ENCODE measurements around the gene CUL1.

The CUL1 gene

GRCh38 chr7:148711191-148712102, 12.7 kb downstream of the CUL1 start:
- Histone ChIP-seq H3K27ac (no peak overlapping the region), H3K4me3 (no peak overlapping the region), H3K27me3 (no peaks in the 10 kb centered on the region), H3K4me1 (peaks cover 0 to 74% (median 18%) of the 10 kb centered on the region in 4 donors), H3K9me3 (no peaks in the 10 kb centered on the region), H3K36me3 (no peaks in the 10 kb centered on the region)
- no peak for DNase-seq
- no peak for TF ChIP-seq CTCF (IDR thresholded peaks at IDR 0.05)
- intact Hi-C loops (cut with DNase I; ENCODE audit: low total_unique reads) = no loop called here

GRCh38 chr7:148712678-148713329, 14.1 kb downstream of the CUL1 start:
- Histone ChIP-seq H3K36me3 (no peaks in the 10 kb centered on the region), H3K4me1 (peaks cover 0 to 61% (median 17%) of the 10 kb centered on the region in 4 donors), H3K9me3 (no peaks in the 10 kb centered on the region), H3K27me3 (no peaks in the 10 kb centered on the region), H3K4me3 (no peak overlapping the region), H3K27ac (no peak overlapping the region)
- TF ChIP-seq CTCF (IDR thresholded peaks at IDR 0.05) = no peak
- DNase-seq = no peak
- intact Hi-C loops (cut with DNase I; ENCODE audit: low total_unique reads) = no loop called here

GRCh38 chr7:148714498-148714897, 15.8 kb downstream of the CUL1 start:
- no peak overlapping the region for H3K4me3 ChIP-seq
- no peak for DNase-seq
- TF ChIP-seq CTCF (IDR thresholded peaks at IDR 0.05) = no peak
- H3K9me3 ChIP-seq = no peaks in the 10 kb centered on the region
- intact Hi-C loops (cut with DNase I; ENCODE audit: low total_unique reads) = no loop called here
- H3K4me1 ChIP-seq = peaks cover 0 to 48% (median 13%) of the 10 kb centered on the region in 4 donors
- H3K27ac ChIP-seq = no peak overlapping the region
- H3K36me3 ChIP-seq = no peaks in the 10 kb centered on the region
- no peaks in the 10 kb centered on the region for H3K27me3 ChIP-seq

GRCh38 chr7:148715027-148715426, 16.3 kb downstream of the CUL1 start:
- H3K27me3 ChIP-seq = no peaks in the 10 kb centered on the region
- H3K4me1 ChIP-seq = peaks cover 0 to 47% (median 11%) of the 10 kb centered on the region in 4 donors
- H3K36me3 ChIP-seq = no peaks in the 10 kb centered on the region
- no peak overlapping the region for H3K27ac ChIP-seq
- intact Hi-C loops (cut with DNase I; ENCODE audit: low total_unique reads) = no loop called here
- TF ChIP-seq CTCF (IDR thresholded peaks at IDR 0.05) = no peak
- DNase-seq = no peak
- H3K9me3 ChIP-seq = no peaks in the 10 kb centered on the region
- H3K4me3 ChIP-seq = no peak overlapping the region

GRCh38 chr7:148717266-148717793, 18.6 kb downstream of the CUL1 start:
- H3K27me3 ChIP-seq = no peaks in the 10 kb centered on the region
- no peaks in the 10 kb centered on the region for H3K36me3 ChIP-seq
- no peaks in the 10 kb centered on the region for H3K9me3 ChIP-seq
- H3K4me3 ChIP-seq = no peak overlapping the region
- peaks cover 0 to 62% (median 20%) of the 10 kb centered on the region in 4 donors for H3K4me1 ChIP-seq
- no peak overlapping the region for H3K27ac ChIP-seq
- intact Hi-C loops (cut with DNase I; ENCODE audit: low total_unique reads) = no loop called here
- no peak for DNase-seq
- TF ChIP-seq CTCF (IDR thresholded peaks at IDR 0.05) = no peak
